Measurements from ENCODE around the gene GTF2IRD1. TPM values are rescaled to one million over a fixed set of nuclear protein-coding genes. Genes with fewer than 3 reads are reported as not detected.

The GTF2IRD1 gene
- total and polyA plus RNA-seq, 2 experiments from 2014 or later: 34.9 to 39.6 TPM

DNA sequence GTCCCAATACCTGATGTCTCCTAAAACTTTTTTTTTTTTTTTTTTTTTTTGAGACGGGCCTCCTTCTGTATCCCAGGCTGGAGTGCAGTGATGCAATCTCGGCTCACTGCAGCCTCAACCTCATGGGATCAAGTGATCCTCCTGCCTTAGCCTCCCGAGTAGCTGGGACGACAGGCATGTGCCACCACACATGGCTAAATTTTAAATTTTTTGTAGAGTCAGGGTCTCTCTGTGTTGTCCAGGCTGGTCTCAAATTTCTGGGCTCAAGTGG, 28.4 kb downstream of the GTF2IRD1 start:
- H3K36me3 ChIP-seq (replicated peaks; ENCODE audit: insufficient read depth, low read depth): no peaks in the 10 kb centered on the region
- H3K9me3 ChIP-seq (ENCODE audit: low read depth): no peaks in the 10 kb centered on the region
- H3K27me3 ChIP-seq: no peaks in the 10 kb centered on the region
- no peak for DNase-seq (ENCODE audit: low spot score)
- no peak overlapping the region for H3K4me2 ChIP-seq
- H2AFZ ChIP-seq: no peak overlapping the region
- H3K4me3 ChIP-seq: no peak overlapping the region
- H3K27ac ChIP-seq: peak overlapping the region; percentile 95
- 92% methylated on average over 4 of the region's 4 CpGs for WGBS (ENCODE audit: low lambda C conversion rate, missing lambda C conversion rate)
- H3K4me1 ChIP-seq (ENCODE audit: insufficient read depth): peaks cover 62% of the 10 kb centered on the region
- peaks cover 31% of the 10 kb centered on the region for H4K20me1 ChIP-seq (ENCODE audit: insufficient read depth, poor library complexity, severe bottlenecking)
- H3K9me2 ChIP-seq (replicated peaks; ENCODE audit: insufficient read depth): no peaks in the 10 kb centered on the region
- TF ChIP-seq, protein P1, sequence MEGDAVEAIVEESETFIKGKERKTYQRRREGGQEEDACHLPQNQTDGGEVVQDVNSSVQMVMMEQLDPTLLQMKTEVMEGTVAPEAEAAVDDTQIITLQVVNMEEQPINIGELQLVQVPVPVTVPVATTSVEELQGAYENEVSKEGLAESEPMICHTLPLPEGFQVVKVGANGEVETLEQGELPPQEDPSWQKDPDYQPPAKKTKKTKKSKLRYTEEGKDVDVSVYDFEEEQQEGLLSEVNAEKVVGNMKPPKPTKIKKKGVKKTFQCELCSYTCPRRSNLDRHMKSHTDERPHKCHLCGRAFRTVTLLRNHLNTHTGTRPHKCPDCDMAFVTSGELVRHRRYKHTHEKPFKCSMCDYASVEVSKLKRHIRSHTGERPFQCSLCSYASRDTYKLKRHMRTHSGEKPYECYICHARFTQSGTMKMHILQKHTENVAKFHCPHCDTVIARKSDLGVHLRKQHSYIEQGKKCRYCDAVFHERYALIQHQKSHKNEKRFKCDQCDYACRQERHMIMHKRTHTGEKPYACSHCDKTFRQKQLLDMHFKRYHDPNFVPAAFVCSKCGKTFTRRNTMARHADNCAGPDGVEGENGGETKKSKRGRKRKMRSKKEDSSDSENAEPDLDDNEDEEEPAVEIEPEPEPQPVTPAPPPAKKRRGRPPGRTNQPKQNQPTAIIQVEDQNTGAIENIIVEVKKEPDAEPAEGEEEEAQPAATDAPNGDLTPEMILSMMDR (IDR thresholded peaks at IDR 0.05; ENCODE audit: poor library complexity): no peak
- TF ChIP-seq EZH2 (IDR thresholded peaks at IDR 0.05; ENCODE audit: borderline replicate concordance): no peak
- TF ChIP-seq EZH2phosphoT487 (IDR thresholded peaks at IDR 0.05; ENCODE audit: low read depth, severe bottlenecking, unreplicated experiment): no peak
- H3K79me2 ChIP-seq: peaks cover 96% of the 10 kb centered on the region

DNA sequence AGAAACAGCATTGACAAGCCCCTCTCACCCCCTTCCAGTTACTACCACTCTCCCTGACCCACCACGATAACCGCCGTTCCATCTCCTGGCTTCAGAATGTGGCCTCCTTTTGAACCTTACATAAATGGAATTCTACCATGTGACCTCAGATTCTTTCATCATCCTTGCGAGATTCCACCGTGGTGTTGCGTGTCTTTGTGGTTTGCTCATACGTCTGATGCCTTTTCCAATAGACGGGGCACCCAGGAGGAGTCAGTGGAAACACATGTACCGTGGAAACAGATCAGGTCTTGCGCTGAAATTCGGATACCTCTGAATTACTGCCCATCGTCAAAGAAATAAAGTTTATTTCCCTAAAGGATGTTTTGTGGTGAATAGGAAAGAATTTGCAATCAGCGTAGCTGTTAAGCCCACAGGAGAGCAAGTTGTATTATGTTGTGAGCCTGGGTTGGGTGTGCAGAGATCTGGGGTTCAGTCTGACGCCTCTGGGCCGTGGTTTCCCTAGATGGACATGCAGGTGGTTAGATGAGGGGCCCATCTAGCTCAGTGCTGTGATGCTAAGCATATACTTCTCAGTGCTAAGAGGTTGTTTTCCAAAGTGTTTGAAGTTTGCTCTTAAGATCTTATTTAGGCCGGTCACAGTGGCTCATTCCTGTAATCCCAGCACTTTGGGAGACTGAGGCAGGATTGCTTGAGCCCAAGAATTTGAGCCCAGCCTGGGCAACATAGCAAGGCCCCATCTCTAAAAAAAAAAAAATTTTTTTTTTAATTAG, 29.1 kb downstream of the GTF2IRD1 start:
- H3K27me3 ChIP-seq: no peaks in the 10 kb centered on the region
- H3K4me2 ChIP-seq: peak overlapping the region; percentile 35
- H2AFZ ChIP-seq: no peak overlapping the region
- no peak for TF ChIP-seq EZH2phosphoT487 (IDR thresholded peaks at IDR 0.05; ENCODE audit: low read depth, severe bottlenecking, unreplicated experiment)
- TF ChIP-seq, protein P1 (IDR thresholded peaks at IDR 0.05; ENCODE audit: poor library complexity): no peak
- TF ChIP-seq EZH2 (IDR thresholded peaks at IDR 0.05; ENCODE audit: borderline replicate concordance): no peak
- no peak overlapping the region for H3K4me3 ChIP-seq
- H4K20me1 ChIP-seq (ENCODE audit: insufficient read depth, poor library complexity, severe bottlenecking): peaks cover 31% of the 10 kb centered on the region
- H3K9me2 ChIP-seq (replicated peaks; ENCODE audit: insufficient read depth): no peaks in the 10 kb centered on the region
- WGBS (ENCODE audit: low lambda C conversion rate, missing lambda C conversion rate): 73% methylated on average over 16 of the region's 16 CpGs
- H3K79me2 ChIP-seq: peaks cover 98% of the 10 kb centered on the region
- H3K27ac ChIP-seq: peak overlapping the region; percentile 95
- DNase-seq (ENCODE audit: low spot score): peak; percentile 64
- no peaks in the 10 kb centered on the region for H3K36me3 ChIP-seq (replicated peaks; ENCODE audit: insufficient read depth, low read depth)
- peaks cover 55% of the 10 kb centered on the region for H3K4me1 ChIP-seq (ENCODE audit: insufficient read depth)
- no peaks in the 10 kb centered on the region for H3K9me3 ChIP-seq (ENCODE audit: low read depth)

DNA sequence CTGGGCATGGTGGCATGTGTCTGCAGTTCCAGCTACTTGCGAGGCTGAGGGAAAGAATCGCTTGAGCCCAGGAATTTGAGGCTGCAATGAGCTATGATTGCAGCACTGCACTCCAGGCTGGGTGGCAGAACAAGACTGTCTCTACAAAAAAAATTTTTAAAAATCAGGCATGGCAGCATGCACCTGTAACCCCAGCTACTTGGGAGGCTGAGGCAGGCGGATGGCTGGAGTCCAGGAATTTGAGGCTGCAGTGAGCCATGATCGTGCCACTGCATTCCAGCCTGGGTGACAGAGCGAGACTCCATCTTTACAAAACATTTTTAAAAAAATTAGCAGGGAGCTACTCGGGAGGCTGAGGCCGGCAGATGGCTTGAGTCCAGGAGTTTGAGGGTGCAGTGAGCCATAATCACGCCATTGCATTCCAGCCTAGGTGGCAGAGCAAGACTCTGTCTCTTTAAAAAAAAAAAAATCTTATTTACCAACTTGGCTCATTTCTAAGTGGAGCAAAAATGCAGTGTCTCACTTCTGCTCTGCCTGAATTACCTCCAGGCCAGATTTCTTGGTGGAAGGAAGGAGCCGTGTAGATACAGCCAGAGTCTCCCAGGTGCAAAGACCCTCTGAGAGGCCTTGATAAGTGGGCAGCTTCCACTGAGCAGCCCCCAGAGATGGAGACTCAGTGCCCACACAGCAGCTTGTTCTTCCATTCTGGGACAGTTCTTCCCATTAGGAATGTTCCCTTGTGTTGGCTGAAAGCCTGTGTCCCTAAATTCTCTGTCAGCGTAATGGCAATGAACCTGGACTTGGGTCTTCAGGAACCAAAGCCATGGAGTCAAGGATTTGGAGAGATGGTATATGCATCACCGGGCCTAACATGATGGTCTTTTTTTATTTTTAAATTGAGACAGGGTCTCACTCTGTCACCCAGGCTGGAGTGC, 30.0 kb downstream of the GTF2IRD1 start:
- peaks cover 47% of the 10 kb centered on the region for H3K4me1 ChIP-seq (ENCODE audit: insufficient read depth)
- H3K9me3 ChIP-seq (ENCODE audit: low read depth): no peaks in the 10 kb centered on the region
- peaks cover 99% of the 10 kb centered on the region for H3K79me2 ChIP-seq
- WGBS (ENCODE audit: low lambda C conversion rate, missing lambda C conversion rate): 69% methylated on average over 11 of the region's 11 CpGs
- H4K20me1 ChIP-seq (ENCODE audit: insufficient read depth, poor library complexity, severe bottlenecking): peaks cover 39% of the 10 kb centered on the region
- H3K4me3 ChIP-seq: no peak overlapping the region
- H3K27me3 ChIP-seq: no peaks in the 10 kb centered on the region
- TF ChIP-seq EZH2 (IDR thresholded peaks at IDR 0.05; ENCODE audit: borderline replicate concordance) (no peak), EZH2phosphoT487 (IDR thresholded peaks at IDR 0.05; ENCODE audit: low read depth, severe bottlenecking, unreplicated experiment) (no peak)
- TF ChIP-seq, protein P1 (IDR thresholded peaks at IDR 0.05; ENCODE audit: poor library complexity): no peak
- H2AFZ ChIP-seq: no peak overlapping the region
- no peaks in the 10 kb centered on the region for H3K36me3 ChIP-seq (replicated peaks; ENCODE audit: insufficient read depth, low read depth)
- peak overlapping the region; percentile 95 for H3K27ac ChIP-seq
- H3K4me2 ChIP-seq: peak overlapping the region; percentile 39
- peak; percentile 27 for DNase-seq (ENCODE audit: low spot score)
- H3K9me2 ChIP-seq (replicated peaks; ENCODE audit: insufficient read depth): no peaks in the 10 kb centered on the region

Measured in hepatocyte (in vitro differentiated cells).